Lung (tissue), 12 donors: ENCODE results near the gene FEZ2. TPM values are rescaled to one million over a fixed set of nuclear protein-coding genes. Genes with fewer than 3 reads are reported as not detected.

ENCODE experiments used
- ATAC-seq: fragments of 200-7000 bp; cut with Tn5 transposase; one replicate; pipeline ENCODE4 v1.9.1; 2020; ENCODE audit warnings: moderate number of reproducible peaks; ENCODE audit not compliant: insufficient read depth, low FRiP score
- DNase-seq, 3 donors: peaks; one replicate each; pipeline ENCODE4 v3.0.0-alpha.2; 2013 to 2017
- H3K27ac ChIP-seq, 2 donors: one replicate each; pipeline ENCODE4 v1.5.1; 2013; ENCODE audit warnings: mild to moderate bottlenecking in 2 of 2, moderate library complexity in 2 of 2, control low read depth in 1 of 2, inconsistent platforms in 1 of 2, low read depth in 1 of 2, low read length in 1 of 2
- H3K27me3 ChIP-seq, 3 donors: one replicate each; pipeline ENCODE4 v1.5.1; 2013; ENCODE audit warnings: low read length in 2 of 3; ENCODE audit not compliant: control insufficient read depth in 3 of 3, insufficient read depth in 3 of 3
- H3K36me3 ChIP-seq, 4 donors: one replicate each; pipeline ENCODE4 v1.5.1; 2013; ENCODE audit warnings: low read length in 4 of 4, mild to moderate bottlenecking in 1 of 4, moderate library complexity in 1 of 4; ENCODE audit not compliant: control insufficient read depth in 4 of 4, insufficient read depth in 4 of 4
- H3K4me1 ChIP-seq, 5 donors: one replicate each; pipeline ENCODE4 v1.5.1; 2013; ENCODE audit warnings: low read length in 5 of 5, mild to moderate bottlenecking in 2 of 5, moderate library complexity in 1 of 5; ENCODE audit not compliant: control insufficient read depth in 5 of 5, insufficient read depth in 5 of 5
- H3K4me3 ChIP-seq: one replicate; pipeline ENCODE4 v1.5.1; 2013; ENCODE audit warnings: mild to moderate bottlenecking, control low read depth, moderate library complexity
- H3K9ac ChIP-seq, 2 donors: one replicate each; pipeline ENCODE4 v1.5.1; 2013; ENCODE audit warnings: low read length in 2 of 2, control low read depth in 1 of 2; ENCODE audit not compliant: insufficient read depth in 1 of 2
- H3K9me3 ChIP-seq, 4 donors: one replicate each; pipeline ENCODE4 v1.5.1; 2013; ENCODE audit warnings: low read length in 3 of 4, mild to moderate bottlenecking in 1 of 4, moderate library complexity in 1 of 4; ENCODE audit not compliant: control insufficient read depth in 4 of 4, insufficient read depth in 3 of 4
- CTCF ChIP-seq: IDR thresholded peaks from 2 replicates; pipeline ENCODE4 v1.5.1; 2012; ENCODE audit warnings: mild to moderate bottlenecking; ENCODE audit errors: control extremely low read depth, extremely low read depth
- WGBS, 2 donors: extraction: QIAGEN DNeasy Blood & Tissue Kit; methylation state at CpG; one replicate each; pipeline ENCODE4 v1.1.7; 2013; 5-methylcytosine and 5-hydroxymethylcytosine counted together
- polyA plus RNA-seq, 2 donors: library from polyadenylated mRNA; stranded (reverse); fragments of 200-250 nt; gene quantifications; one replicate each; pipeline ENCODE4 v1.2.1, GENCODE V29; 2013
- total RNA-seq, 2 donors: library from RNA; depleted of rRNA in 1 of 2; stranded (reverse); fragments of >200 nt in 1 of 2; gene quantifications; one replicate each; pipeline ENCODE4 v1.2.1, GENCODE V29; 2014 to 2021
- donor health status: control.
- donor health status: control.
- donor health status: Bipolar disorder and iron deficiency.
- donor health status: healthy.
- donor health status: DM: yes; HTN: yes; CAD: no.

FEZ2 gene
- total and polyA plus RNA-seq, 4 donors = 17.6 to 62.9 (median 31.5) TPM

GRCh38 chr2:36577884-36578283 is 20.1 kb downstream of the FEZ2 start:
- TF ChIP-seq CTCF = no peak
- Histone ChIP-seq H3K27ac (no peak overlapping the region), H3K9ac (no peak overlapping the region), H3K36me3 (peaks cover 15 to 37% (median 19%) of the 10 kb centered on the region in 4 donors), H3K4me1 (peaks cover 0 to 2% (median 0%) of the 10 kb centered on the region in 5 donors), H3K4me3 (no peak overlapping the region), H3K27me3 (no peaks in the 10 kb centered on the region), H3K9me3 (no peaks in the 10 kb centered on the region)
- WGBS, 2 donors = 72 to 82% methylated on average over 2 of the region's 2 CpGs
- ATAC-seq = no peak
- no peak for DNase-seq

- no peaks in the 10 kb centered on the region for H3K27me3 ChIP-seq
- ATAC-seq = no peak
- H3K4me1 ChIP-seq = peaks cover 0 to 2% (median 0%) of the 10 kb centered on the region in 5 donors
- peaks cover 10 to 23% (median 14%) of the 10 kb centered on the region in 4 donors for H3K36me3 ChIP-seq
- no peaks in the 10 kb centered on the region for H3K9me3 ChIP-seq
- no peak overlapping the region for H3K9ac ChIP-seq
- TF ChIP-seq CTCF = no peak
- H3K4me3 ChIP-seq = no peak overlapping the region
- no peak overlapping the region for H3K27ac ChIP-seq
- DNase-seq = no peak
- WGBS, 2 donors = 93 to 95% methylated on average over 2 of the region's 2 CpGs
These were observed 23.4 kb downstream of the FEZ2 start for GRCh38 chr2:36574560-36574959.

- Histone ChIP-seq H3K27ac (no peak overlapping the region), H3K4me3 (no peak overlapping the region), H3K36me3 (peaks cover 6 to 13% (median 10%) of the 10 kb centered on the region in 4 donors), H3K9ac (no peak overlapping the region), H3K27me3 (no peaks in the 10 kb centered on the region), H3K9me3 (no peaks in the 10 kb centered on the region), H3K4me1 (peaks cover 0 to 5% (median 0%) of the 10 kb centered on the region in 5 donors)
- no peak for TF ChIP-seq CTCF
- ATAC-seq (no peak), DNase-seq (no peak)
- 76 to 83% methylated on average over 1 of the region's 1 CpG for WGBS, 2 donors
These were observed 24.8 kb downstream of the FEZ2 start for GRCh38 chr2:36573165-36573564.

DNA sequence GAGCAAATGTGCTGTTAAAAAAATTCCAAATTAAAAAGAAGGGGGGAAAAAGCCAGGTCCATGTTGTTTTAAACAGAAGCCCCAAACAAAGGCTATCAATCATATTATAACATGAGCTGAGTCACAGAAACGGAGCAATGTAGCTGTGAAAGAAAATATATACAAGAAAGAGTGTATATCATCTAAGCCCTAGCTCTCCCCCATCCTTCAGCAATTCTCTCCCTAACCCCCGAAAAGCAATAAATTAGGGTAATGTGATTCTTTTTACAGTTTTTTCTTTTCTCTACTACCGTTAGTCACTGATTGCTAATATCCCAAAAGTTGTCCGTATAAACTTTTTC is 25.3 kb downstream of the FEZ2 start:
- ATAC-seq (no peak), DNase-seq (no peak)
- Histone ChIP-seq H3K36me3 (peaks cover 6 to 12% (median 9%) of the 10 kb centered on the region in 4 donors), H3K27me3 (no peaks in the 10 kb centered on the region), H3K4me3 (no peak overlapping the region), H3K9ac (no peak overlapping the region), H3K4me1 (peaks cover 0 to 5% (median 0%) of the 10 kb centered on the region in 5 donors), H3K9me3 (no peaks in the 10 kb centered on the region), H3K27ac (no peak overlapping the region)
- 87 to 89% methylated on average over 4 of the region's 4 CpGs for WGBS, 2 donors
- no peak for TF ChIP-seq CTCF
